Hepatocyte (in vitro differentiated cells): ENCODE measurements around the gene KDM8.

Experiments
- EZH2 ChIP-seq: fragments of 200-600 bp; sonication (generic); IDR thresholded peaks from 2 replicates; pipeline ENCODE4 v1.6.1; 2016; ENCODE audit warnings: antibody characterized with exemption, mild to moderate bottlenecking, borderline replicate concordance
- TF ChIP-seq, protein P1 (sequence below): fragments of 200-600 bp; sonication (generic); IDR thresholded peaks from 2 replicates; pipeline ENCODE4 v1.5.1; 2016; ENCODE audit warnings: antibody characterized with exemption, mild to moderate bottlenecking; ENCODE audit not compliant: poor library complexity

DNA sequence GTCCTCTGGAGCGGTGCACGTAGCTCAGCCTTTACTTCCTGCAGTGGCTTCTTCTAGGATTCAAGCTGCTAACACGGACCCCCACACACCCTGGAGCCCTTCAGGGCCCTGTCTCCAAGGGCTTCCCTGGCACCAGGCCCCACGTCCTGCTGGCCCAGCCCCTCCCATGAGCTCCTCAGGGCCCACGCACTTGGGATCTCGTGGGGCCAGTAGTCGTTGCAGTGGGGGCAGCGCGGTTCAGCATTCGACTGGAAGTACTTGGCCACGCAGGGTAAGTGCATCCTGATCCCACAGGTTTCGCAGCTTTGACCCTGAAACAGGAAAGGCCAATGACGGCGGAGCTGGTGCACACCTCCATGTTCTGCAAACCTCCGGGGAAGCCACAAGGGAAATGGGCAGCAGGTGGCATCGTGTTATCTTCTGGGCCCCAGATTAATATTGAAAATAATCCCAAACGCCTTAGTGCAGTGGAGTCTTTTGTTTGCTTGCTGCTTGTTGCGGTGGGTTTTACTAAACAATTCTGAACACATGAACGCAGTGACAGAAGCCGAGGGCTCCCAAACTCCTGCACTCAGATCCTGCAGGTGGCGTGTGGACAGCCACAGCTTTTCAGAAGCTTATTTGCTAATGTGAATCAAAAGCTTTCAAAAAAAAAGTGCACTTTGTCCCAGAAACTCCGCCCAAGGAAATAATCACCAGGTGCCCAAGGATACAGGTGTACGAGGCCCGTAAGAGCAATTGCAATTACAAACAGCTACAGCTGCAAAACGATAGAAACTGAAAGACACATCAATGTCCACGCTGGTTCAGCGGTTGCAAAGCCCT lies 22.4 kb downstream of the KDM8 start:
- TF ChIP-seq, protein P1, sequence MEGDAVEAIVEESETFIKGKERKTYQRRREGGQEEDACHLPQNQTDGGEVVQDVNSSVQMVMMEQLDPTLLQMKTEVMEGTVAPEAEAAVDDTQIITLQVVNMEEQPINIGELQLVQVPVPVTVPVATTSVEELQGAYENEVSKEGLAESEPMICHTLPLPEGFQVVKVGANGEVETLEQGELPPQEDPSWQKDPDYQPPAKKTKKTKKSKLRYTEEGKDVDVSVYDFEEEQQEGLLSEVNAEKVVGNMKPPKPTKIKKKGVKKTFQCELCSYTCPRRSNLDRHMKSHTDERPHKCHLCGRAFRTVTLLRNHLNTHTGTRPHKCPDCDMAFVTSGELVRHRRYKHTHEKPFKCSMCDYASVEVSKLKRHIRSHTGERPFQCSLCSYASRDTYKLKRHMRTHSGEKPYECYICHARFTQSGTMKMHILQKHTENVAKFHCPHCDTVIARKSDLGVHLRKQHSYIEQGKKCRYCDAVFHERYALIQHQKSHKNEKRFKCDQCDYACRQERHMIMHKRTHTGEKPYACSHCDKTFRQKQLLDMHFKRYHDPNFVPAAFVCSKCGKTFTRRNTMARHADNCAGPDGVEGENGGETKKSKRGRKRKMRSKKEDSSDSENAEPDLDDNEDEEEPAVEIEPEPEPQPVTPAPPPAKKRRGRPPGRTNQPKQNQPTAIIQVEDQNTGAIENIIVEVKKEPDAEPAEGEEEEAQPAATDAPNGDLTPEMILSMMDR = peak; percentile 26
- no peak for TF ChIP-seq EZH2
